GM12878 (cell line): Measurements from ENCODE around the gene FAXC. TPM values are rescaled to one million over a fixed set of nuclear protein-coding genes. Genes with fewer than 3 reads are reported as not detected.

Experiments
- ATAC-seq: fragments of 200-7000 bp; cut with Tn5 transposase; 3 replicates; pipeline ENCODE4 v1.9.1; 2020; ENCODE audit warnings: mild to moderate bottlenecking, moderate library complexity
- BruUV-seq: library from RNA; stranded (reverse); fragments of 400-500 nt; replicated peaks from 2 replicates; lab custom pipeline; 2021; lab: Mats Ljungman, UMichigan
- CTCF ChIA-PET: fragments of 300-600 bp; sonication (Branson Sonifier 250); formaldehyde crosslinking; extraction: SDS; loops from one replicate; lab custom pipeline; 2021; ENCODE audit warnings: inconsistent platforms; lab: Yijun Ruan, JAX
- POLR2A ChIA-PET: fragments of 350-600 bp; formaldehyde crosslinking; extraction: SDS; loops from one replicate; lab custom pipeline; 2021; ENCODE audit warnings: inconsistent platforms; lab: Charles Lee
- RAD21 ChIA-PET: fragments of 300-600 bp; sonication (Branson Sonifier 250); formaldehyde crosslinking; loops from one replicate; lab custom pipeline; 2023; ENCODE audit warnings: antibody characterized with exemption; ENCODE audit not compliant: unreplicated experiment; lab: Charles Lee
- SMC1A ChIA-PET: fragments of 300-600 bp; sonication (Branson Sonifier 250); formaldehyde crosslinking; loops from one replicate; lab custom pipeline; 2023; ENCODE audit not compliant: unreplicated experiment, uncharacterized antibody; lab: Charles Lee
- DNase-seq: peaks from one replicate; pipeline ENCODE4 v3.0.0-alpha.2; 2011; ENCODE audit warnings: low read depth, low spot score
- FAIRE-seq: peaks from 3 replicates; lab custom pipeline; 2011; peaks lifted over from hg19 to GRCh38; lab: Jason Lieb, UNC
- H2AFZ ChIP-seq: 2 replicates; pipeline ENCODE4 v1.6.0; 2011; ENCODE audit warnings: low read depth, low read length, control low read depth; ENCODE audit not compliant: control insufficient read depth
- H3K27ac ChIP-seq: 2 replicates; pipeline ENCODE4 v1.5.1; 2011; ENCODE audit warnings: control low read depth; ENCODE audit not compliant: control insufficient read depth, insufficient read depth
- H3K27me3 ChIP-seq, 2 experiments: replicated peaks in 1 of 2; 2 replicates each; pipeline versions ENCODE4 v1.6.0 to v1.6.1; 2011; ENCODE audit warnings: low read length in 1 of 2; ENCODE audit not compliant: control insufficient read depth in 2 of 2, insufficient read depth in 2 of 2
- H3K36me3 ChIP-seq, 2 experiments: 2 replicates each; pipeline ENCODE4 v1.5.1; 2011; ENCODE audit warnings: low read length in 1 of 2; ENCODE audit not compliant: control insufficient read depth in 2 of 2, insufficient read depth in 2 of 2
- H3K4me1 ChIP-seq: 2 replicates; pipeline ENCODE4 v1.6.1; 2011; ENCODE audit warnings: mild to moderate bottlenecking, low read length, moderate library complexity, mixed read lengths; ENCODE audit not compliant: control insufficient read depth, insufficient read depth
- H3K4me2 ChIP-seq: 2 replicates; pipeline ENCODE4 v1.6.0; 2011; ENCODE audit warnings: control low read depth; ENCODE audit not compliant: control insufficient read depth, insufficient read depth
- H3K4me3 ChIP-seq: fragments of 200-600 bp; sonication (generic); 2 replicates; pipeline ENCODE4 v1.5.1; 2016
- H3K79me2 ChIP-seq: 2 replicates; pipeline ENCODE4 v1.6.0; 2011; ENCODE audit warnings: low read length; ENCODE audit not compliant: control insufficient read depth, insufficient read depth
- H3K9ac ChIP-seq: 2 replicates; pipeline ENCODE4 v1.8.0; 2011; ENCODE audit warnings: low read length, control low read depth, mixed read lengths; ENCODE audit not compliant: control insufficient read depth, insufficient read depth
- H3K9me3 ChIP-seq: replicated peaks from 3 replicates; pipeline ENCODE4 v1.5.1; 2011; ENCODE audit warnings: mild to moderate bottlenecking, low read length; ENCODE audit not compliant: control insufficient read depth, insufficient read depth
- H4K20me1 ChIP-seq: 2 replicates; pipeline ENCODE4 v1.6.0; 2011; ENCODE audit not compliant: control insufficient read depth, insufficient read depth
- ATF3 ChIP-seq: IDR thresholded peaks from 2 replicates; pipeline ENCODE4 v1.6.1; 2011; ENCODE audit warnings: low read depth, mild to moderate bottlenecking, low read length, moderate library complexity, borderline replicate concordance; ENCODE audit errors: extremely low read depth
- E2F4 ChIP-seq: IDR thresholded peaks from 2 replicates; pipeline ENCODE4 v1.6.1; 2012; ENCODE audit warnings: low read depth, low read length, improper control_type of control experiment
- FOXM1 ChIP-seq: IDR thresholded peaks from 2 replicates; pipeline ENCODE4 v1.6.1; 2012; ENCODE audit warnings: low read depth, mild to moderate bottlenecking, inconsistent platforms, low read length, moderate library complexity
- KAT2A ChIP-seq: conservative IDR thresholded peaks from 2 replicates; pipeline ENCODE4 v1.6.1; 2011; ENCODE audit warnings: low read depth, low read length; ENCODE audit not compliant: control insufficient read depth
- NBN ChIP-seq: fragments of 450-650 bp; IDR thresholded peaks from 2 replicates; pipeline ENCODE4 v1.6.1; 2016
- PKNOX1 ChIP-seq: fragments of 450-650 bp; IDR thresholded peaks from 2 replicates; pipeline ENCODE4 v1.6.1; 2016; ENCODE audit warnings: mild to moderate bottlenecking
- WRNIP1 ChIP-seq: IDR thresholded peaks from 2 replicates; pipeline ENCODE4 v1.6.1; 2011; ENCODE audit warnings: low read depth, low read length, improper control_type of control experiment, borderline replicate concordance
- ZBTB4 ChIP-seq: fragments of 450-650 bp; formaldehyde crosslinking; IDR thresholded peaks from 2 replicates; pipeline ENCODE4 v1.4.0; 2022; ENCODE audit warnings: mild to moderate bottlenecking, moderate library complexity
- WGBS: methylation state at CpG from one replicate; pipeline ENCODE4 v1.1.6; 2016; ENCODE audit warnings: low lambda C conversion rate; ENCODE audit not compliant: insufficient replicate concordance, insufficient coverage; ENCODE audit errors: missing lambda C conversion rate; 5-methylcytosine and 5-hydroxymethylcytosine counted together
- in situ Hi-C: fragments of 300-500 bp; cut with MboI; formaldehyde crosslinking; loops from 9 replicates; pipeline ENCODE4 v1.14.3; 2018; ENCODE audit warnings: mixed read lengths
- intact Hi-C: fragments of 100-400 bp; cut with micrococcal nuclease; formaldehyde crosslinking; loops from one replicate; pipeline ENCODE4 v1.14.2; 2022; ENCODE audit not compliant: unreplicated experiment
- polyA plus RNA-seq, 11 experiments: library from polyadenylated mRNA; depleted of rRNA in 4 of 11; unstranded in 6 of 11; stranded (reverse) in 5 of 11; fragments of >200 nt; fragmentation: Nextera tagmentation in 4 of 11; fragmentation: Illumina TruSeq in 1 of 11; extraction: Ambion mirVana in 4 of 11; extraction: Trizol in 1 of 11; gene quantifications; 1 replicate in 1 of 11; 2 replicates in 10 of 11; pipeline versions ENCODE4 v1.2.1 to v1.2.3, GENCODE V29; 2011 to 2016; ENCODE audit warnings: inconsistent platforms in 2 of 11, missing spikeins in 2 of 11, low read depth in 1 of 11
- total RNA-seq, 4 experiments: library from RNA; depleted of rRNA in 3 of 4; stranded (reverse); fragments of >200 nt in 3 of 4; fragmentation: Illumina TruSeq in 1 of 4; extraction: Trizol in 1 of 4; gene quantifications; 2 replicates each; pipeline versions ENCODE4 v1.2.1 to v1.2.3, GENCODE V29; 2013 to 2021

The FAXC gene
- total and polyA plus RNA-seq, 10 of the 15 experiments (the other 5 are each of a cell fraction or from before 2014, with no cell fraction given) = not detected

- in situ Hi-C loops = no loop called here
- H3K79me2 ChIP-seq = no peaks in the 10 kb centered on the region
- DNase-seq = no peak
- no peaks in the 10 kb centered on the region for H3K9me3 ChIP-seq
- ChIA-PET CTCF (no interaction called here), RAD21 (no interaction called here), POLR2A (no interaction called here), SMC1A (no interaction called here)
- ATAC-seq = no peak
- TF ChIP-seq FOXM1 (no peak), WRNIP1 (no peak)
- intact Hi-C loops = no loop called here
- H2AFZ ChIP-seq = no peak overlapping the region
- no peak for FAIRE-seq
- H3K36me3 ChIP-seq = no peaks in the 10 kb centered on the region
- no peak overlapping the region for H3K27ac ChIP-seq
- WGBS = 31% methylated on average over 4 of the region's 5 CpGs
- H4K20me1 ChIP-seq = no peaks in the 10 kb centered on the region
- H3K27me3 ChIP-seq = peaks cover 0 to 4% of the 10 kb centered on the region in 2 experiments; a peak in 3 of 4 replicates
- H3K4me1 ChIP-seq = no peaks in the 10 kb centered on the region
- H3K4me2 ChIP-seq = no peak overlapping the region
- no TSS peak for BruUV-seq
- H3K9ac ChIP-seq = no peak overlapping the region
- H3K4me3 ChIP-seq = no peak overlapping the region
Observed at GRCh38 chr6:99297415-99297814, 52.1 kb downstream of the FAXC start.

GRCh38 chr6:99297006-99297405 lies 52.5 kb downstream of the FAXC start:
- H3K36me3 ChIP-seq = no peaks in the 10 kb centered on the region
- peaks cover 0 to 4% of the 10 kb centered on the region in 2 experiments; a peak in 3 of 4 replicates for H3K27me3 ChIP-seq
- no peak overlapping the region for H3K4me2 ChIP-seq
- H3K27ac ChIP-seq = no peak overlapping the region
- in situ Hi-C loops (no loop called here), intact Hi-C loops (no loop called here)
- H3K9ac ChIP-seq = no peak overlapping the region
- ChIA-PET CTCF (no interaction called here), POLR2A (no interaction called here), RAD21 (no interaction called here), SMC1A (no interaction called here)
- no peaks in the 10 kb centered on the region for H3K79me2 ChIP-seq
- DNase-seq (no peak), ATAC-seq (no peak), FAIRE-seq (no peak)
- H3K9me3 ChIP-seq = no peaks in the 10 kb centered on the region
- H3K4me1 ChIP-seq = no peaks in the 10 kb centered on the region
- WGBS = 41% methylated on average over 1 of the region's 1 CpG
- no TSS peak for BruUV-seq
- no peaks in the 10 kb centered on the region for H4K20me1 ChIP-seq
- H3K4me3 ChIP-seq = no peak overlapping the region
- H2AFZ ChIP-seq = no peak overlapping the region
- TF ChIP-seq E2F4 (no peak), ZBTB4 (CRISPR knock-in tag) (no peak), NBN (no peak), PKNOX1 (no peak), ATF3 (no peak), KAT2A (no peak)
